Measurements from ENCODE around the gene TP53.

The TP53 gene

DNA sequence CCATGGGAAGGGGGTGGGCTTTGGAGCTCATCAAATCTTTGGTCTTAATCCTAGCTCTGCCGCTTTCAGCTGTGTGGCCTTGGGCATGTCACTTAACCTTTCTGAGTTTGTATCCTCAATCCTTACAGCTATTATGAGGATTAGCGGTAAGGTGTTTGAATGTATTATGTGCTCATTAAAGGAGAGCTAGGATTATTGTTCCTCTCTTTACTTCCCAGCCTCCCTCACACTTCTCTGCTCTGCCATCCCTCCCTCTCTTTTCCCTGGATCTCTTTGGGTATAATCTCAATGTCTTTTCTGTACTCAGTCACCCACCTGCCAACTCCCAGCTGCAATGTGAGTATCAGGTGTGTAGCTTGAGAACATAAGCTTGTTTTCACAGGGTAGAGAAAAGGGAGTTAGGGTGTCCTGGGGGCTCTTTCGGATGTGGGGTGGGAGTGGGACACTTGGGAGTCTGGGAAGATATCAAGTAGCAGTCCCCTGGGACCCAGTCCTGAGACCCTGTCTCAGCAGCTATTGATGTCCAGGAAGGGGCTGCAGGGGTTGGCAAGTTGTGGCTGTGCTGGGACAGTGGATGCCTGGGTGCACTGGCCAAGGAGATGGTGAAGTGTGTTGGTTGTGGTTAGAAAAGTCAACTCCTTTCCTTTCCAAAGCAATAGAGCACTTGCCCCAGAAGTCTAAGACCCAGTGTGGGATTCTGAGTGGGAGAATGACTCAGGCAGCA lies 19.5 kb upstream of the TP53 start:
- no peak for DNase-seq (ENCODE audit: low read depth)

- no peak for DNase-seq (ENCODE audit: low read depth)
Observed at GRCh38 chr17:7705269-7706255, 18.3 kb upstream of the TP53 start.

DNA sequence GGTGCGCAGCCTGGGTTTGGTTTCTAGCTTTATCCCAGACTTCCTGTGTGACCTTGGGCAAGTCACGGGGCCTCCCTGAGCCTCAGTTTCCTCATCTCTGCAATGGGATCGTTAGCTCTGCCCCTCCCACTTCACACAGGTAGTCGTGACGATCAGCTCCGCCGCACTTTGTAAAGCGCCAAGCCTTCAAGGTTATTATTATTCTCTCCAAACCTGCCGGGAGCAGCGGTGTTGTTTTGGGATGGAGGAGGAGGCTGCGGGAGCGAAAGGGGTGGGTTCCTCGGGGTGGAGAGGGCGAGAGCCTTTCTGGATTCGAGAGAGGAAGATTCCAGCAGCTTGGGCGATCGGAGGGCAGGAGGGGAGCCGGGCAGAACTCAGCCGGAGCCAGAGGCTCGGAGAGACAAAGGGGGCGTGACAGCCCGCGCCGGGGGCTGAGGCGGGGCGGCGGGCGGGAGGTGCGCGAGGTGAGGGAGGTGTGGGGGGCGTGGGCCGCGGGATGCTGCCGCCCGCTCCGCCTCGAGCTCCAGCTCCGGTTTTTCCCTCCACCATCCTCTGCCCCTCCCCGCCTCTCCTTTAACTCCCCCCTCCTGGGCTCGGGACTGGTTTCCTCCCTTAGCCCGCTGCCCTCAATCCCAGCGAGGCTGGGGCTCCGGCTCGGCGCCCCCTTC lies 17.4 kb upstream of the TP53 start, which contains the start of gene EFNB3:
EFNB3 (plus strand) TSS at position 602 of the 668 bp plus-strand sequence. CDS start 397 bp downstream, outside the sequence.
- DNase-seq (ENCODE audit: low read depth), result no peak

GRCh38 chr17:7703584-7704479 lies 16.5 kb upstream of the TP53 start:
- DNase-seq (ENCODE audit: low read depth), result no peak

DNA sequence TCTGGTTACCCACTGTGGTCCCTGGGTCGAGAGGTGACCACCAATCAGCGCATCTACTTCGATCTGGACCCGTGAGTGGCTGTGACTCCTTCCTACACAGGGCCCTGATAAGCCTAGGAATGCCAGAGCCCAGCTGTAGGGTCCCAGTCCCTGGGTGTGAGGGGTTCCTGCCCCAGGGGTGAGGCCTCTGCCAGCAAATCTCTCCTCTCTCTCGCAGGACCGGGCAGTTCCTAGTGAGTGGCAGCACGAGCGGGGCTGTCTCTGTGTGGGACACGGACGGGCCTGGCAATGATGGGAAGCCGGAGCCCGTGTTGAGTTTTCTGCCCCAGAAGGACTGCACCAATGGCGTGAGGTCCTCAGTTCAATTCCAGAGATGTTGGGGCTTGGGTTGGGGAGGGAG lies 15.5 kb upstream of the TP53 start:
- DNase-seq (ENCODE audit: low read depth), result no peak

- DNase-seq (ENCODE audit: low read depth), result no peak
Observed at GRCh38 chr17:7701681-7702080, 14.4 kb upstream of the TP53 start.

- no peak for DNase-seq (ENCODE audit: low read depth)
Observed at GRCh38 chr17:7700510-7700909, 13.2 kb upstream of the TP53 start.

DNA sequence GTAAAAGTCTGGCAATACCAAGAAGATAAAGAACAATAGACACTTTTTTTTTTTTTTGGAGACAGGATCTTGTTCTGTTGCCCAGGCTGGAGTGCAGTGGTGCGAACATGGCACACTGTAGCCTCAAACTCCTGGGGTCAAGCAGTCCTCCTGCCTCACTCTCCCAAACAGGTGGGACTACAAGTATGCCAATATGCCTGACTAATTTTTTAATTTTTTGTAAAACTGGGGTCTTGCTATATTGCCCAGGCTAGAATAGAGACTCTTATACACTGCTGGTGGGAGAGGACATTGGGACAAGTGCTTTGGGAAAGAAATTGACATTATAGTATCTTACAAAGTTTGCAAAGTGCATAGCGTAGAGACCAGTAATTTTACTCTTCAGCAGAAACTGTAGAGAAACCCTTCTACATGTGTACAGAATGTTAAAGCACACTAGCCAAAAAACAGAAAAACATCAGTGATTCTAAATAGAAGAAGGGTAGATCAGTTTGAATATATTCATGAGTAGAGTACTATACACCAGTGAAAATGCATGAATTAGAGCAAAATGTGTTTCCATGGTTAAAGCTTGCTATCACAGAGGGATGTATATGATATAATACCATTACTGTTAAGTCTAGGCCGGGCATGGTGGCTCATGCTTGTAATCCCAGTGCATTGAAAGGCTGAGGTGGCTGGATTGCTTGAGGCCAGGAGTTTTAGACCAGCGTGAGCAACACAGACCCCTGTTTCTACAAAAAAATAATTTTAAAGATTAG lies 10.7 kb upstream of the TP53 start:
- no peak for DNase-seq (ENCODE audit: low read depth)

DNA sequence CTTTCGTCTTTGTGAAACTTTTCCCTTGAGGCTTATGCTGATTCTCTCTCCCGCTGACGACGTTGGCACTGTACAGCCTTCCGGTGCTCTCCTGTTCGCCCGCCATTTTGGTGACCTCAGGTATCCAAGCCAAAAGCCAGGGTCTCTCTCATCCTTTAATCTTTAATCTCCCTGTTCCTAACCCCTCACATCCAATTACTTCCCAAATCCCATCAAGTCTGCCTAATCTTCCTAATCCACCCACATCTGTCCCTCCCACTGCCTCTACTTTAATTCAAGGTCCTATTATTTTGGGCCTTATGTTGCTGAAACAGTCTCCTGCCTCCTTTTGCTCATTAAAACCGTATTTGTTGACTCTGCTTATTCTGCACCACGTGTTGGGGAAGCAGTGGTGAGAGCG lies 8.3 kb upstream of the TP53 start:
- no peak for DNase-seq (ENCODE audit: low read depth)

DNA sequence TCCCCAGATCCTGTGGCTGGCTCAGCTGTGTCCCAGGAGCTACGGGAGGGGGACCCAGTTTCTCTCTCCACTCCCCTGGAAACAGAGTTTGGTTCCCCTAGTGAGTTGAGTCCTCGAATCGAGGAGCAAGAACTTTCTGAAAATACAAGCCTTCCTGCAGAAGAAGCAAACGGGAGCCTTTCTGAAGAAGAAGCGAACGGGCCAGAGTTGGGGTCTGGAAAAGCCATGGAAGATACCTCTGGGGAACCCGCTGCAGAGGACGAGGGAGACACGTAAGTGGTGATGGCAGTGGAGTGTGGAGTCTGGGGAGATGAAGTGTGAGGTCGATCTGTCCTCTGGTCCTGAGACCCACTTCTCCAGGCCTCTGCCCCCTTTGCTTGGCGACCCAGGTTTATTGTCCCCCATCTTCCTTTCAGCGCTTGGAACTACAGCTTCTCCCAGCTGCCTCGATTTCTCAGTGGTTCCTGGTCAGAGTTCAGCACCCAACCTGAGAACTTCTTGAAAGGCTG lies 1.6 kb upstream of the TP53 start:
- no peak for DNase-seq (ENCODE audit: low read depth)

DNA sequence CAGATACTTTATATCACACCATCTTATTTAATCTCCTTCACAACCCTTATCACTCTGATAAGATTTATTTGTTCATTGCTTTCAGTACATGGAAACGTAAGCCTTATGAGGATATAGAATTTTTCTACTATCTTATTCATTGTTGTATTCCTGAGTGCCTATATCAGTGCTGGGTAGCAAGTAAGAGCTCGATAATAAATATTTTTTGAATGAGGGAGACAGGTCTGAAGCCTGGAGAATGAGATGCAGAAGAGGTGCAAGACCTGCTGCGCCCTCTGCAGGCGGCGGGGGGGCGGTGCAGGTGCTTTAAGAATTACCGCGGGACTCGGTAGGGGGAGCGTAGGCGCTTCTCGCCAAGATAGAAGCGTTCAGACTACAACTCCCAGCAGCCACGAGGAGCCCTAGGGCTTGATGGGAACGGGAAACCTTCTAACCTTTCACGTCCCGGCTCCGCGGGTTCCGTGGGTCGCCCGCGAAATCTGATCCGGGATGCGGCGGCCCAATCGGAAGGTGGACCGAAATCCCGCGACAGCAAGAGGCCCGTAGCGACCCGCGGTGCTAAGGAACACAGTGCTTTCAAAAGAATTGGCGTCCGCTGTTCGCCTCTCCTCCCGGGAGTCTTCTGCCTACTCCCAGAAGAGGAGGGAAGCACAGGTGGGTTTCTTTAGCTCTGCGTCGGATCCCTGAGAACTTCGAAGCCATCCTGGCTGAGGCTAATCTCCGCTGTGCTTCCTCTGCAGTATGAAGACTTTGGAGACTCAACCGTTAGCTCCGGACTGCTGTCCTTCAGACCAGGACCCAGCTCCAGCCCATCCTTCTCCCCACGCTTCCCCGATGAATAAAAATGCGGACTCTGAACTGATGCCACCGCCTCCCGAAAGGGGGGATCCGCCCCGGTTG lies 868 bp upstream of the TP53 start, which contains the start of gene WRAP53:
WRAP53 (plus strand) TSS at position 570 of the 900 bp plus-strand sequence; CDS start at position 742, 172 bp downstream.
- DNase-seq (ENCODE audit: low read depth), result peak; percentile 92

DNA sequence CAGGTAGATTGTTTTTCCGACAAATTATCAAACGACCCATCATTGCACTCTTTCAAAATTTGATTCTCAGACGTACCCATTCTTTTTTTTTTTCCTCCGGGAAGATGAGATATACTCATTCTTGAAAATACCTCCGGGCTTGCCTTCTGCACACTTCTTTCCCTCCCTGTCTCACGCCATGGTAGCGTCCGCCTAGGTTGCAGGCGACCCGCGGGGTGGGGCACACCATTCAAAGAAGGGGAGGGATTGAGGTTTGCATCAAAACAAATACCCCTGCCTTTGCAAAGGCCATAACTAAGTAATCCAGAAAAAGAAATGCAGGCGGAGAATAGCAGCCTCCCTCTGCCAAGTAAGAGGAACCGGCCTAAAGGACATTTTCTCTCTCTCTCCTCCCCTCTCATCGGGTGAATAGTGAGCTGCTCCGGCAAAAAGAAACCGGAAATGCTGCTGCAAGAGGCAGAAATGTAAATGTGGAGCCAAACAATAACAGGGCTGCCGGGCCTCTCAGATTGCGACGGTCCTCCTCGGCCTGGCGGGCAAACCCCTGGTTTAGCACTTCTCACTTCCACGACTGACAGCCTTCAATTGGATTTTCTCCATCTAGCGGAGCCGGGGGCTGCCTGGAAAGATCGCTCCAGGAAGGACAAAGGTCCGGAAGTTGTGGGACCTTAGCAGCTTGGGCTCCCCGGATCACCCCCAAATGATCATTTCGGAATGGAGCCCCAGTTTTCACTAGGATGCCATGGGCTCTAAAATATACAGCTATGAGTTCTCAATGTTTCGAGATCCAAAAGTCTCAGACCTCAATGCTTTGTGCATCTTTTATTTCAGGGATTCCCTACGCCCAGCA lies 843 bp downstream of the TP53 start:
- peak; percentile 61 for DNase-seq (ENCODE audit: low read depth)

GRCh38 chr17:7685533-7686221 lies 1.6 kb downstream of the TP53 start:
- peak; percentile 85 for DNase-seq (ENCODE audit: low read depth)

GRCh38 chr17:7684851-7685532 lies 2.3 kb downstream of the TP53 start:
- no peak for DNase-seq (ENCODE audit: low read depth)

GRCh38 chr17:7677388-7678067 lies 9.8 kb downstream of the TP53 start:
- DNase-seq (ENCODE audit: low read depth), result no peak

DNA sequence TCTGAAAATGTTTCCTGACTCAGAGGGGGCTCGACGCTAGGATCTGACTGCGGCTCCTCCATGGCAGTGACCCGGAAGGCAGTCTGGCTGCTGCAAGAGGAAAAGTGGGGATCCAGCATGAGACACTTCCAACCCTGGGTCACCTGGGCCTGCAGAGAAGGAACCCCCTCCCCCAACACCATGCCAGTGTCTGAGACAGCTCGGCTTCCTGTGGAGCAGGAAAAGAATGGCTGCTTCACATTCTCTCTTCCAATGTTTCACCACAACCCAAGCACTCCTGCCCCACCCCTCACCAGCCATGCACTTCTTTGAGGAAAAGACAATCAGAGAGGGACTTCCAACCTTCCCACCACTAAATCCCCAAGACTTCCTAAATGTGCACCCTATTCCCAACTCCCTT lies 10.8 kb downstream of the TP53 start:
- no peak for DNase-seq (ENCODE audit: low read depth)

Data from T-helper 22 cell (primary cell).